H1 (cell line): ENCODE results near the gene ACACB. TPM values are rescaled to one million over a fixed set of nuclear protein-coding genes. Genes with fewer than 3 reads are reported as not detected.

Experiments used
- CTCF ChIA-PET: fragments of 300-600 bp; sonication (Branson Sonifier 250); formaldehyde crosslinking; loops from one replicate; lab custom pipeline; 2021; ENCODE audit not compliant: partially characterized antibody; lab: Charles Lee
- POLR2A ChIA-PET: fragments of 300-600 bp; sonication (Branson Sonifier 250); formaldehyde crosslinking; loops from one replicate; lab custom pipeline; 2021; ENCODE audit warnings: inconsistent platforms; ENCODE audit not compliant: partially characterized antibody; lab: Charles Lee
- DNase-seq, 2 experiments: peaks; one replicate each; pipeline versions ENCODE4 v3.0.0 to v3.0.0-alpha.2; 2010 to 2022; ENCODE audit warnings: low spot score in 2 of 2, low read depth in 1 of 2, mixed read lengths in 1 of 2
- FAIRE-seq: peaks from 2 replicates; lab custom pipeline; 2011; peaks lifted over from hg19 to GRCh38; lab: Jason Lieb, UNC
- H2AFZ ChIP-seq: 2 replicates; pipeline ENCODE4 v1.8.1; 2012; ENCODE audit warnings: low read length, inconsistent platforms
- H2AK5ac ChIP-seq: 2 replicates; pipeline ENCODE4 v1.6.1; 2013; ENCODE audit warnings: low read depth, low read length
- H2BK120ac ChIP-seq: replicated peaks from 2 replicates; pipeline ENCODE3; 2013; ENCODE audit warnings: low read depth, low read length, inconsistent platforms
- H2BK12ac ChIP-seq: 2 replicates; pipeline ENCODE4 v1.6.1; 2013; ENCODE audit warnings: low read depth, low read length
- H2BK15ac ChIP-seq: 2 replicates; pipeline ENCODE4 v1.6.1; 2013; ENCODE audit warnings: low read length
- H2BK20ac ChIP-seq: 2 replicates; pipeline ENCODE4 v1.6.1; 2013; ENCODE audit warnings: low read length
- H2BK5ac ChIP-seq: 2 replicates; pipeline ENCODE4 v1.6.1; 2013; ENCODE audit warnings: low read depth, low read length
- H3K14ac ChIP-seq: 2 replicates; pipeline ENCODE4 v1.6.1; 2013; ENCODE audit warnings: inconsistent platforms; ENCODE audit not compliant: insufficient read length
- H3K18ac ChIP-seq: 2 replicates; pipeline ENCODE4 v1.6.1; 2013; ENCODE audit warnings: low read length; ENCODE audit errors: extremely low read depth
- H3K23ac ChIP-seq: 2 replicates; pipeline ENCODE4 v1.6.1; 2013; ENCODE audit warnings: inconsistent platforms; ENCODE audit not compliant: insufficient read length
- H3K23me2 ChIP-seq: 2 replicates; pipeline ENCODE4 v1.6.1; 2013; ENCODE audit warnings: low read depth, low read length
- H3K27ac ChIP-seq: 2 replicates; pipeline ENCODE4 v1.6.1; 2011; ENCODE audit warnings: low read depth, low read length, inconsistent platforms
- H3K27me3 ChIP-seq, 4 experiments: replicated peaks in 1 of 4; 1 replicate in 1 of 4; 2 replicates in 3 of 4; pipeline versions ENCODE4 v1.6.1 to v1.8.1; 2011 to 2013; ENCODE audit warnings: low read length in 3 of 4, mild to moderate bottlenecking in 3 of 4, inconsistent platforms in 2 of 4, mixed read lengths in 2 of 4, moderate library complexity in 1 of 4; ENCODE audit not compliant: control insufficient read depth in 3 of 4, insufficient read depth in 3 of 4; ENCODE audit errors: extremely low read depth in 1 of 4
- H3K36me3 ChIP-seq, 4 experiments: 2 replicates each; pipeline versions ENCODE4 v1.6.1 to v1.8.1; 2011 to 2013; ENCODE audit warnings: mild to moderate bottlenecking in 4 of 4, low read length in 3 of 4, moderate library complexity in 2 of 4, control low read depth in 1 of 4, inconsistent platforms in 1 of 4; ENCODE audit not compliant: insufficient read depth in 4 of 4, control insufficient read depth in 2 of 4
- H3K4ac ChIP-seq: replicated peaks from 2 replicates; pipeline ENCODE3; 2013; ENCODE audit warnings: low read length, low read depth, mixed read lengths, inconsistent platforms; ENCODE audit not compliant: insufficient read length
- H3K4me1 ChIP-seq, 4 experiments: replicated peaks in 1 of 4; 1 replicate in 1 of 4; 2 replicates in 3 of 4; pipeline versions ENCODE4 v1.6.1 to v1.8.1; 2011 to 2013; ENCODE audit warnings: low read length in 3 of 4, inconsistent platforms in 2 of 4, mixed read lengths in 1 of 4; ENCODE audit not compliant: insufficient read depth in 4 of 4, control insufficient read depth in 3 of 4
- H3K4me2 ChIP-seq, 2 experiments: 2 replicates each; pipeline versions ENCODE4 v1.6.1 to v1.8.1; 2011 to 2013; ENCODE audit warnings: low read depth in 2 of 2, low read length in 2 of 2, control low read depth in 1 of 2, inconsistent platforms in 1 of 2, mild to moderate bottlenecking in 1 of 2; ENCODE audit not compliant: insufficient read depth in 1 of 2
- H3K4me3 ChIP-seq, 4 experiments: fragments of 200-600, 300-600 bp in 1 of 4; sonication (generic), shearing (Covaris generic), sonication (Bioruptor Twin) in 1 of 4; 2 replicates each; pipeline versions ENCODE4 v1.5.1 to v1.8.1; 2011 to 2016; ENCODE audit warnings: low read length in 4 of 4, low read depth in 3 of 4, control low read depth in 2 of 4, inconsistent platforms in 2 of 4, mild to moderate bottlenecking in 2 of 4, mixed read lengths in 1 of 4, moderate library complexity in 1 of 4; ENCODE audit not compliant: insufficient read depth in 2 of 4; ENCODE audit errors: extremely low read depth in 1 of 4
- H3K56ac ChIP-seq: replicated peaks from 2 replicates; pipeline ENCODE3; 2013; ENCODE audit warnings: low read depth, mild to moderate bottlenecking, mixed read lengths, low read length, inconsistent platforms; ENCODE audit not compliant: insufficient read length
- H3K79me1 ChIP-seq: 2 replicates; pipeline ENCODE4 v1.6.1; 2013; ENCODE audit warnings: low read depth, low read length, control low read depth
- H3K79me2 ChIP-seq, 2 experiments: 2 replicates each; pipeline versions ENCODE4 v1.6.1 to v1.8.1; 2012 to 2013; ENCODE audit warnings: low read length in 2 of 2, mild to moderate bottlenecking in 2 of 2, inconsistent platforms in 1 of 2; ENCODE audit not compliant: insufficient read depth in 2 of 2, control insufficient read depth in 1 of 2
- H3K9ac ChIP-seq, 4 experiments: replicated peaks in 1 of 4; 1 replicate in 1 of 4; 2 replicates in 3 of 4; pipeline versions ENCODE4 v1.6.1 to v1.8.1; 2011 to 2013; ENCODE audit warnings: low read depth in 3 of 4, low read length in 3 of 4, control low read depth in 2 of 4, mild to moderate bottlenecking in 2 of 4, moderate library complexity in 2 of 4, inconsistent platforms in 1 of 4; ENCODE audit errors: extremely low read depth in 1 of 4
- H3K9me3 ChIP-seq, 2 experiments: 2 replicates each; pipeline versions ENCODE4 v1.6.1 to v1.8.1; 2012 to 2013; ENCODE audit warnings: mild to moderate bottlenecking in 2 of 2, moderate library complexity in 2 of 2, control low read depth in 1 of 2, inconsistent platforms in 1 of 2, low read depth in 1 of 2, low read length in 1 of 2, mixed read lengths in 1 of 2; ENCODE audit not compliant: insufficient read depth in 2 of 2
- H4K20me1 ChIP-seq, 2 experiments: replicated peaks in 1 of 2; 2 replicates each; pipeline versions ENCODE3 to v1.8.1; 2011 to 2013; ENCODE audit warnings: inconsistent platforms in 2 of 2, low read length in 2 of 2, mild to moderate bottlenecking in 1 of 2; ENCODE audit not compliant: insufficient read depth in 2 of 2, control insufficient read depth in 1 of 2
- H4K5ac ChIP-seq: 2 replicates; pipeline ENCODE4 v1.6.1; 2013; ENCODE audit warnings: low read length, low read depth, mixed read lengths, inconsistent platforms; ENCODE audit not compliant: insufficient read length
- H4K8ac ChIP-seq: 2 replicates; pipeline ENCODE4 v1.8.0; 2013; ENCODE audit warnings: mild to moderate bottlenecking, moderate library complexity, low read length, inconsistent platforms; ENCODE audit not compliant: insufficient read depth; ENCODE audit errors: extremely low read depth
- H4K91ac ChIP-seq: replicated peaks from 2 replicates; pipeline ENCODE3; 2013; ENCODE audit warnings: low read length, mixed read lengths, inconsistent platforms; ENCODE audit not compliant: insufficient read length
- CBX8 ChIP-seq: fragments of 300-800, 300-1000 bp; sonication (generic); IDR thresholded peaks from 2 replicates; pipeline ENCODE4 v1.7.1; 2016; ENCODE audit warnings: low read depth, low read length, borderline replicate concordance
- CREB1 ChIP-seq: IDR thresholded peaks from 2 replicates; pipeline ENCODE4 v1.6.1; 2012; ENCODE audit warnings: inconsistent platforms
- E2F6 ChIP-seq: IDR thresholded peaks from 2 replicates; pipeline ENCODE4 v1.6.1; 2012; ENCODE audit warnings: inconsistent platforms
- KDM1A ChIP-seq: fragments of 200-600, 300-600 bp; sonication (generic); IDR thresholded peaks from 2 replicates; pipeline ENCODE4 v1.7.1; 2016; ENCODE audit warnings: mild to moderate bottlenecking, low read length, borderline replicate concordance
- MAX ChIP-seq: IDR thresholded peaks from 2 replicates; pipeline ENCODE4 v1.6.1; 2012; ENCODE audit warnings: inconsistent platforms
- NANOG ChIP-seq: IDR thresholded peaks from 2 replicates; pipeline ENCODE4 v1.6.1; 2011; ENCODE audit warnings: low read length, low read depth, mild to moderate bottlenecking, inconsistent platforms; ENCODE audit not compliant: insufficient read depth, poor library complexity, severe bottlenecking
- TAF1 ChIP-seq: IDR thresholded peaks from 2 replicates; pipeline ENCODE4 v1.6.1; 2011; ENCODE audit warnings: mild to moderate bottlenecking, low read depth, low read length
- TCF12 ChIP-seq: IDR thresholded peaks from 2 replicates; pipeline ENCODE4 v1.6.1; 2011; ENCODE audit warnings: low read depth, mild to moderate bottlenecking, low read length
- WGBS, 2 experiments: shearing (Covaris generic) in 1 of 2; methylation state at CpG; one replicate each; pipeline versions ENCODE4 v1.1.6 to v1.1.7; 2013 to 2015; ENCODE audit warnings: low lambda C conversion rate in 2 of 2, mixed read lengths in 2 of 2, inconsistent platforms in 1 of 2, low coverage in 1 of 2, missing lambda C conversion rate in 1 of 2; ENCODE audit not compliant: insufficient replicate concordance in 2 of 2, insufficient coverage in 1 of 2, insufficient read length in 1 of 2; ENCODE audit errors: extremely low coverage in 1 of 2, missing lambda C conversion rate in 1 of 2; 5-methylcytosine and 5-hydroxymethylcytosine counted together
- polyA plus RNA-seq, 7 experiments: library from polyadenylated mRNA; depleted of rRNA in 3 of 7; stranded (reverse) in 5 of 7; unstranded in 2 of 7; fragments of >200 nt in 5 of 7; fragments of 200-250 nt in 2 of 7; gene quantifications; 1 replicate in 5 of 7; 2 replicates in 1 of 7; 4 replicates in 1 of 7; pipeline versions ENCODE4 v1.2.1 to v1.2.3, GENCODE V29; 2011 to 2013; ENCODE audit warnings: missing spikeins in 2 of 7, mixed read lengths in 2 of 7
- total RNA-seq: library from RNA; stranded (reverse); fragmentation: NEBNext Ultra II Directional; extraction: Animal tissue kit (Norgen Biotek cat#: 25700); gene quantifications from 2 replicates; pipeline ENCODE4 v1.2.1, GENCODE V29; 2021
- TF ChIP-seq, protein P1 (sequence below), 3 experiments: IDR thresholded peaks; 1 replicate in 2 of 3; 2 replicates in 1 of 3; pipeline versions ENCODE4 v1.5.1 to v1.6.1; 2011; ENCODE audit warnings: low read length in 3 of 3, mild to moderate bottlenecking in 3 of 3, inconsistent platforms in 2 of 3, low read depth in 1 of 3, moderate library complexity in 1 of 3; ENCODE audit not compliant: insufficient read depth in 1 of 3; ENCODE audit errors: control extremely low read depth in 1 of 3

Gene ACACB
- total and polyA plus RNA-seq, 2 of the 8 experiments (the other 6 are each of a cell fraction or from before 2014, with no cell fraction given), result 5.8 to 15.3 TPM

DNA sequence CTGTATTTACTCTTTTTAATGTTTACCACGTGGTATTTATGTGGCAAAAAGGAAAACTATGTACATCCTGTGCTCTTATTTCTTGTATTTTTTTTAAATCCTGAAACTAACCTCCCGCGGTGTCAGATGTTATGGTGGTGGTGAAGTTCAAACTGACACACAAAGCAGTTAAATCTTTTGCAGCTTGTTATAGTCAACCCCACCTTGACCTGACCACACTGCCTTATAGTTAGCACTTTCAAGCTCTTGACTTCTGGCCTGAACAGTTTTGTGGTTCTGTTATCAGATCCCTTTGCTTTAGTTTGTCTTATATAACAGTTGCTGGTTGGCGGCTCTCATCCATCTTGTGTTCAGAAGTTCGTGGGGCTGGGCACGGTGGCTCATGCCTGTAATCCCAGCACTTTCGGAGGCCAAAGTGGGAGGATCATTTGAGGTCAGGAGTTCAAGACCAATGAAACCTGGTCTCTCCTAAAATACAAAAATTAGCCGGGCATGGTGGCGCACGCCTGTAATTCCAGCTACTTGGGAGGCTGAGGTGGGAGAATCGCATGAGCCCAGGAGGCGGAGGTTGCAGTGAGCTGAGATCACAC lies 16.9 kb upstream of the ACACB start:
- Histone ChIP-seq H3K36me3 (peaks cover 27 to 54% (median 46%) of the 10 kb centered on the region in 4 experiments), H3K9ac (peak overlapping the region in 1 of 4 experiments; percentile 38; a peak in 1 of 7 replicates)

More for the DNA sequence above, 16.9 kb upstream of the ACACB start:
- H4K8ac ChIP-seq, result no peak overlapping the region
- no peak overlapping the region for H3K23ac ChIP-seq
- no peak overlapping the region for H4K5ac ChIP-seq
- H2BK12ac ChIP-seq, result no peak overlapping the region
- TF ChIP-seq TAF1, result no peak
- no peak for TF ChIP-seq CREB1
- TF ChIP-seq MAX, result no peak
- TF ChIP-seq CBX8, result no peak
- TF ChIP-seq E2F6, result no peak
- no peak for TF ChIP-seq TCF12
- TF ChIP-seq KDM1A, result no peak
- TF ChIP-seq NANOG, result no peak
- TF ChIP-seq, protein P1, sequence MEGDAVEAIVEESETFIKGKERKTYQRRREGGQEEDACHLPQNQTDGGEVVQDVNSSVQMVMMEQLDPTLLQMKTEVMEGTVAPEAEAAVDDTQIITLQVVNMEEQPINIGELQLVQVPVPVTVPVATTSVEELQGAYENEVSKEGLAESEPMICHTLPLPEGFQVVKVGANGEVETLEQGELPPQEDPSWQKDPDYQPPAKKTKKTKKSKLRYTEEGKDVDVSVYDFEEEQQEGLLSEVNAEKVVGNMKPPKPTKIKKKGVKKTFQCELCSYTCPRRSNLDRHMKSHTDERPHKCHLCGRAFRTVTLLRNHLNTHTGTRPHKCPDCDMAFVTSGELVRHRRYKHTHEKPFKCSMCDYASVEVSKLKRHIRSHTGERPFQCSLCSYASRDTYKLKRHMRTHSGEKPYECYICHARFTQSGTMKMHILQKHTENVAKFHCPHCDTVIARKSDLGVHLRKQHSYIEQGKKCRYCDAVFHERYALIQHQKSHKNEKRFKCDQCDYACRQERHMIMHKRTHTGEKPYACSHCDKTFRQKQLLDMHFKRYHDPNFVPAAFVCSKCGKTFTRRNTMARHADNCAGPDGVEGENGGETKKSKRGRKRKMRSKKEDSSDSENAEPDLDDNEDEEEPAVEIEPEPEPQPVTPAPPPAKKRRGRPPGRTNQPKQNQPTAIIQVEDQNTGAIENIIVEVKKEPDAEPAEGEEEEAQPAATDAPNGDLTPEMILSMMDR (IDR thresholded peaks at IDR 0.05; ENCODE audit: control extremely low read depth in 1 of 3, insufficient read depth in 1 of 3, low read depth in 1 of 3, low read length in 3 of 3), result no peak
- no peak overlapping the region for H3K56ac ChIP-seq
- no peak overlapping the region for H2AK5ac ChIP-seq
- WGBS, 2 experiments, result 97% methylated on average over 12 of the region's 12 CpGs; no CpG with 5 or more reads in 1 of the 2 experiments
- peak overlapping the region; percentile 55 to 72 for H3K4me2 ChIP-seq
- no peaks in the 10 kb centered on the region for H3K79me1 ChIP-seq
- H2BK5ac ChIP-seq, result no peak overlapping the region
- peak overlapping the region in 1 of 4 experiments; percentile 89; a peak in 2 of 8 replicates for H3K4me3 ChIP-seq
- H3K27me3 ChIP-seq, result no peaks in the 10 kb centered on the region
- peaks cover 6% of the 10 kb centered on the region for H3K23me2 ChIP-seq
- no peak overlapping the region for H2BK20ac ChIP-seq
- H3K27ac ChIP-seq, result no peak overlapping the region
- H4K91ac ChIP-seq, result no peak overlapping the region
- H2BK120ac ChIP-seq, result no peak overlapping the region
- no peak for DNase-seq
- H2BK15ac ChIP-seq, result no peak overlapping the region
- no peaks in the 10 kb centered on the region for H3K9me3 ChIP-seq
- FAIRE-seq, result no peak
- no peaks in the 10 kb centered on the region; a peak in 1 of 7 replicates for H3K4me1 ChIP-seq
- H3K4ac ChIP-seq, result no peak overlapping the region
- H3K79me2 ChIP-seq, result peaks cover 0 to 25% of the 10 kb centered on the region in 2 experiments; a peak in 2 of 4 replicates
- no peak overlapping the region for H2AFZ ChIP-seq
- peaks cover 0 to 7% of the 10 kb centered on the region in 2 experiments for H4K20me1 ChIP-seq
- ChIA-PET CTCF (interaction anchor here (0.6 to 1.5 kb wide), 5 partner anchors 12 to 29 kb away, joined by 3 to 6 read pairs (median 4); no protein-coding TSS in a partner anchor), POLR2A (interaction anchor here (1.3 to 2.7 kb wide), 5 partner anchors 9 to 133 kb away, joined by 3 to 34 read pairs (median 6); partner anchors contain the start of gene ACACB)
- no peak overlapping the region for H3K14ac ChIP-seq
- H3K18ac ChIP-seq, result no peak overlapping the region
